Measurements from ENCODE around the gene SATB2.

Gene SATB2

DNA sequence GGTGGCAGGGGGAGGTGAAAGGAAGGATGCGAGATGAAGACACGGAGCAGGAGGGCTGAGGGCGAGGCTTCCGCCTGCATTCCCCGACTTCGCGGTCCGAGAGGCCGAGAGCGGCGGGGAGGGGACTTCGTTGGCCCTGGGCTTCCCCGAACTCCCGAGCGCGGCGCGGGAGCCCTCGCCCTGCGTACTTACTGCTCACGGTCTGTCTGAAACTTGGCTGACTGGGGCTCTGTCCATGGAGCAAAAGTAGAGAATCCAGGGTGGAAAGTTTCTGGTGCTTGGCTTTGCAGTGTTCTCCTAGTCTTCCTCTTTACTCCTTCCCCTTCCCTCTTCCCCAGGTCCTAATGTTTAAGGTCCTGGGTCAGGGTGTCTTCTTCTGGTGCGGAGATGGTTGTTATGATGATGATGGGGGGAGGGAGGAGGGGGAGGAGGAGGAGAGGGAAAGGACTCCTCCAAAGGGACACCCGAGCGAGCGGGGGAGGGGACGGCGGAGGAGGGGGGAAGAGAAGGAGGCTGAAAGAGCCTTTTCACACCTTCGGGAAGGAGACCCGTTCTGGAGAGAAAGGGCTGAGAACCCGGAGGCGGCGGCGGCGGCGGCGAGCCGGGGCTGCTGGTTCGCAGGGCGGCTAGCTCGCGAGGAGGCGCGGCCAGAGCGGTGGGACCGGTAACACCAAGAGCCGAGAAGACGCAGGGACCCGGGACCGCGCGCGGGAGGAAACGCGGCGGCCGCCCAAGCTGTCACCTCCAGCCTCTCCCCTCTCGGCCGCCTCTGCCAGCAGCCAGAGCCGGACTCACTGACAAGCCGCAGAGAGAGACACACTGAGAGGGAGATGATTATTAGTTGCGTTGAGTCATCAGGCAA, at the start of gene SATB2:
SATB2 (minus strand) TSS at position 793 of the 862 bp plus-strand sequence. CDS start 1,902 bp downstream, outside the sequence.
- no peak for DNase-seq

DNA sequence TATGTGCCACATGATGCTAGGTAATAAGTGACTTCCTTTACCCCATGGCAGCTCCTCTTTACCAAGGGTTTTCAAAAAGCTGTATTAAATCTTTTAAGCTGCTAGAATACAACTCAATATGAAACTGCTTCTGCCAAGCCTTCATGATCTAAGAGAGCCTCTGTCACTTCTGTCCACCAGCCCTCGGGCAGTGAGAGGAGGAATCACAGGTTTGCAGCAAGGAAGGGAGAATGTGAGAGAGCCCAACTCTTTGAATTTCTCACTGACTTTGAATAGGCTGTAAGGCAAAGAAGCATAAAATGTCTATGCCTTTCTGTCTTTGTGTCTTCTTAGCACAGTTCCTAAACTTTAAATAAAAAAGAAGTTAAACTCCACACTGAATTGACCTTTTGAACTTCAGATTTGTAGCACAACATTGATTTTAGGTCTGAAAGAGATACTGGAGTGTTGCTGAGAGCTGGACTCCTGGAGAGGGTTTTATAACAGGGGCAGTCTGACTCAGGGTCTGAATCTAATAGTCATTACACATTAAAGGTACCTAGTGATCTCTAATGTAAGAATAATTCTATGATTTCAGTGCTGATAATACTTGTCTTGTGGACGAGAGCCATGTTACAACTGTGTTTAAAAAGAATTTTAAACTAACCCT, 48.1 kb upstream of the SATB2 start:
- DNase-seq = no peak

DNA sequence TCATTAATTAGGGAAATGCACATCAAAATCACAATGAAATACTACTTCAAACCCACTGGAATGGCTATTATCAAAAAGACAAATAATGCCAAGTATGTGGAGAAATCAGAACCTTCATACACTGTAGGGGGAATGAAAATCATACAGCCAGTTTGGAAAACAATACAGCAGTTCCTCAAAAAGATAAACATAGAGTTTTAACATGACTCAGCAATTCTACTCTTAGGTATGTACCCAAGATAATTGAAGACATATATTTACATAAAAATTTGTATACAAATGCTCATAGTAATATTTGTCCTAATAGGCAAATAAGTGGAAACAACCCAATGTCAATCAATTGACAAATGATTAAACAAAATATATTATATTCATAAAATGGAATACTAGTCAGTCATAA, 45.4 kb upstream of the SATB2 start:
- no peak for DNase-seq

DNA sequence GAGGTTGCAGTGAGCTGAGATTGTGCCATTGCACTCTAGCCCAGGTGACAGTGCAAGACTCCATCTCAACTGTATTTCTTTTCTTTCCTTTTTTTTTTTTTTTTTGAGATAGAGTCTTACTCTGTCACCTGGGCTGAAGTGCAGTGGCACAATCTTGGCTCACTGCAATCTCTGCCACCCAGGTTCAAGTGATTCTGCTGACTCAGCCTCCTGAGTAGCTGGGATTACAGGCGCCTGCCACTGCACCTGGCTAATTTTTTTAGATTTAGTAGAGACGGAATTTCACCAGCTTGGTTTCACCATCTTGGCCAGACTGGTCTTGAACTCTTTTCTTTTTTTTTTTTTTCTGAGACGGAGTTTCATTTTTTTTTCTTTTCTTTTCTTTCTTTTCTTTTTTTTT, 41.3 kb upstream of the SATB2 start:
- no peak for DNase-seq

DNA sequence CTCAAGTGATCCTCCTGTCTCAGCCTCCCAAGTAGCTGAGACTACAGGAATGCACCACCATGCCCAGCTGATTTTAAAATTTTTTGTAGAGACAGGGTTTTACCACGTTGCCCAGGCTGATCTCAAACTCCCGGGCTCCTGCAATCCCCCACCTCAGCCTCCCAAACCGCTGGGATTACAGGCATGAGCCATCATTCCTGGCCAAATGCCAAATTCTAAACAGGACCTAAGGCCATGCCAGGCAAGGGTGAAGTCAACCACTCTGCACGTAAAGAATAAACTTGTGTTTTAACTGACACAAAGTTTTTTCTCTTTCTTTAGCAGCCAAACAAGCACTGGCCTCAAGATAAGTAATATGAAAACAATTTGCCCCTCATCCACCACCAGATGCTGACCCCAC, 37.4 kb upstream of the SATB2 start:
- no peak for DNase-seq

DNA sequence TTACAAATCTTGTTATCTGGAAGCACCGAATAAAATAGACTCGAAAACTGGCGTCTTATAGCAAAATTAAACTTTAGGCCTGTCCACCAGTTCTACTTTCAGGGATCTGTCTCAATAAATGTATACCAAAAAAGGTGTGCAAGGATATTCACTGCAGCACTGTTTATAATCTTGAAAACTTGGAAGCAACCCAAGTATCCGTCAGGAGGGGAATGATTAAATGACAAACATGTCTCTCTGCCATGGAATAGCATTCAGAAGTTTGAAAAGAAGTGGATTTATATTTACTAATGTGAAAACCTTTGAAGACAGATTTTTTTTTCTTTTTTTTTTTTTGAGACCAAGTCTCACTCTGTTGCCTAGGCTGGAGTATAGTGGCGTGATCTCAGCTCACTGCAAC, 32.3 kb upstream of the SATB2 start:
- DNase-seq = no peak

DNA sequence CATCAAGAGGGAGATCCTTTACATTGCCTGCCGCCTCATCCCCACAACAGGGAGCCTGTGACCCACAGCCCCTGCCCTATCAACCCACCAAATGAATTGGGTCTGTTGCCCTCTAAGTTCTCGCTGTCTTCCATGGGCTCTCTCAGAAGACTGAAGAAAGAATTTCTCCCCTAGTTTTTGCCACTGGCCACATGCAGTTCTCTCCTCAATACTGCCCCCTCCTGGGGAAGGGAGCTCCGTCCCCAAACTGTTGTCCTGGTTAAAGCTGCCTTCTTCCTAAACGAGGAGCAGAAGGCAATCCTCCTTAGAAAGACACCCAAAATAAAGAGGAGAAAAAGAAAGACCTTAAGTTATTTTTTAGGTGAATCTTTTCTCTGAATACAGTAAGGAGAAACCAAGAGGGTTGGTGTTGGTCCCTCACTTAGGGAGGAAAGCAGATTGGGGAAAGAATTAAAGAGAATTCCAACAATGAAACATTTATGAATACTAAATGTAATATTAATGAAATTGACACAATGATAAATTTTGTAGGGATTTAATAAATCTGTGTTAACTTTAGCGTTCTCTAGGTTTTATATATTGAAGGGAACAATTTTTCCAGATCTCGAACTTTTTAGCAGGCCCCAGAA, 31.1 kb upstream of the SATB2 start:
- DNase-seq = no peak

DNA sequence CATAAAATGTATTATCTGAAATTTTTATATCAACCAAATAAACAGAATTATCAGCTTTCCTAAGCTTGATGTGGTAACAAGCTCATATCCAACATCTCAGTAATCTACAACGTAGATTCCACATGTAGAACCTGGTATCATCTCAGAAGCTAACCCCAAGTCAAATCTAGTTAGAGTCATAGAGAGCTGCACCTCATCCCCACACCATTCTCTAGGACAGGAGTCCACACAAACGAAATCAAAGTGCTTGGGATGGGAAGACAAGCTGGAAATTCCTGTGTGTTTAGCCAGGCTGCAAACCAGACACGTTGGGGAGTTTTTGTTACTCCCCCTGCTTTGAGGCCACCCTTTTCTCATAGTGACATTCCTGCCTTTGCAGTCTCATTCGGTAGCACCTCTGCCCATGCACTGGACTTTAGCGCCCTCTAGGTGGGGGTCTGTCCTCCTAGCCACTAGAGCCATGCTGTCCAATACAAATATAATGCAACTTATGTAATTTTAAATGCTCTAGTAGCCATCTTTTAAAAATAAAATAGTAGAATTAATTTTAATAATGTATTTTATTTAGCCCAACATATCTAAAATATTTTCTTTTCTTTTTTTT, 28.1 kb upstream of the SATB2 start:
- DNase-seq = peak; percentile 19

DNA sequence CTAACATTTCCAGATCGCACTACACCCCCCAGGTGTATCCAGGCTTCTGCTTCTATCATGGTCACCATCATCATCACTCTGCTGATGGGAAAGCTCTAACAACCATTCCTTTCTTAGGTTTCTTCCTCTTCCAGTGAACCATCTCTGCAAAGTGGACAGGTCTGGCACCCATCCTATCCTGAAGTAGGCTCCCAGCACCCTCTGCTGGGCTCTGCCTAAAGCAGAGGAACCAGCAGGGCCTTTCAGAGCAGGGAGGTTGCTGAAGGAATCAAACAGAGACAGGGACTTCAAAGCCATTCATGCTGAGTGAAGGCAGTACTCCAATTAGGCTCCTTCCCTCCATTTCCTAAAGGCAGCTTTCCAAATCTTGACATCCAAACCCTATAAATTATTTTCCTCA, 27.2 kb upstream of the SATB2 start:
- DNase-seq = no peak

DNA sequence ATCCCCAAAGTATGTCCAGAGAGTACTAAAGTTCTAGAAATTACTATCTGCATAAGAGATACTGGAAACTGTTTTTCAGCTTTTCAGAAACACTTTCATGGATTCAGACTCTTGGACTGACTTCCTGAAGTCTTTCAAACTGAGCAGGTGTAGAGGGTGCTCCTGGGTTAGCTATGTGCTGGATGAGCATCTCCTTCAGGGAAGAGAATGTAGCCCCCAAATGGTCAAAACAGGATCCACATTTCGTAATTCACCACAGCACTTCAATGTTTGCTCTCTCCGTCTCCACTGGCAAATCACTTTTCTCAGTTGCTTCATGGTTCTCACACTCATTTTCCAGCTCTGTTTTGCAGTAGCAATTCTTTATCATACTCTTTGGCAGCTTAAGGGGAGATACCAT, 23.2 kb upstream of the SATB2 start:
- no peak for DNase-seq

DNA sequence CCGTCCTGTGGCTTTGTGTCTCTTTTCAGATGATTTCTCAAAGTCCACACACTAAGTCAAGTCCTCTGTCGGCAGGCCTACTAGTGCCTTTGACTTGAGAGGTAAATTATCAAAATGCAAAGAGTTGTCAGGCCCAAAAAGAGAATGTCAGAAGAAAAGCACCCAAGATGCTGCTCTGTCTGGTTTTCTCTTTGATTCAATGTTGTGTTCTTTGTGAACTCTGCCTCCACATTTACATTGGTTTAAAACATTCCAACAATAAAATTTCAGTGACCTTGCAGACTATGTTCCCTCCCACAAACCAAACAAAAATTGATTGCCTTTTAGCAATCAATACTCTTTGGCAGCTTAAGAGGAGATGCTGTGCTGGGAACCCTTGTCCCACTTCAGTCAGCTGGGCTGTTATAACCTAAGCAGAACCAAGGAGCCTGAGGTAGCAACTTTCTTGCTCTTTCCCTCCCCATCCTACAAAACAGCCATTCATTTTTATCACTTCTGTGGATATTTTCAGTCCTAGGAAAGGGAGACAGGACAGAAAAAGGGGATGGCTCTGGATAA, 19.6 kb upstream of the SATB2 start:
- DNase-seq = no peak

DNA sequence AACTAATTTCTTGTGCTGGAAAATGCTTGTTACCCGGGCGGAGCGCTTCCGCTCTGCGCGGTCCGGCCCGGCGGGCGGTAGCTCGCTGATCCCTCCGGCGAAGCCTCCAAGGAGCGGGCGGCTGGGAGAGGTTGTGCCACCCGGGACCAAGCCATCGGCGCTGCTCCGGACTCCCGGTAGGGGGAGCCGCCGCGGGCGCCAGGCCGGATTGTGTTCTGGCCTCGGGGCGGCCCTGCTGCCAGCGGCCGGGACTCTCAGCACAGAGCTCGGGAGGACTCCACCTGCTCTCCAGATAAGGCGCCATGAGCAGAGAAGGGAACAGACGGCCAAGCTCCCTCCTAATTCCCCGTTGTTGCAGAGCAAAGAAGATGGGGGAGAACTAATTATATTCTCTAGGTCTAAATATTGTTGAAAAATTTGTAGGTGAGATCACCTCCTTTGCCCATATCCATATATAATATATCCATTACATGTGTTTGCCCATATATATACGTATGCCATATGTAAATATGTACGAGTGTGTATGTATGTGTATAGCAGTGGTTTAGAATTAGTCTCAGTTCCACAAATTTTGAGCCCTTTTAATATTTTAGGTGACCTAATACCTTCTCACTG, 13.8 kb upstream of the SATB2 start:
- no peak for DNase-seq

DNA sequence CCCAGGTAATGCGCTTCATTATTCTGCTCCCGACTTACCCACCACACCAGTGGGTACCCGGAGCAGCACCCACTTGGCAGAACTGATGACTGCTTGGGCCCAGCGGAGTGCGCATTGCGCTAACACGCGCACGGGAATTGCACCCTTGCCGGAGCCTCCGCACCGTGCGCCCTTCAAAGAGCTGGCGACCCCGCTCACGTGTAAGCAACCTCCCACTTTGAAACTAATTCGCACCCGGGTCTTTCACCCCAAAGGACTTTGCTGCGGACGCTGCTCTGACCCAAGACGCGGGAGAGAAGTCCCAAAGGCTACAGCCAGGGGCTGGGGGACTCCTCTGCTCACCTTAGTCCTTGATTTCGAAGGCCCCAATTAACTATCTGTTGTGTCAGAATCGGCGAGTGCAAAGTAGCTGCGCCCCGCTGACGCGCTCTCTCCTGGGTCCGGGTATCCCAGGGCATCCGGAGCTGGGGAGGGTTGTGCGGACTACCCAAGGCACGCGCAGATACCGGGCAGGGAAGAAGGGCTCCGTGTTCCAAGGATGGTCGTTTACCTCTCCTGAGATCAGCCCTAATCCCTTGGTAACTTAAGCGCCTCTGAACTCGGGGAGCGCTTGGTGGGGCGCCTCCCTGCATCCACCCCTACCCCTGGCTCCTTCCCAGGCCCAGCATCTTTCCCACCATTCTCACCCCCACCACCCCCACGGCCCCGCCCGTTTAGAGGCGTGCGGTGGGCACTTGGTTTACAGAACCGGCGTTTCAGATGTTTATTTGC, 13.1 kb upstream of the SATB2 start:
- no peak for DNase-seq

DNA sequence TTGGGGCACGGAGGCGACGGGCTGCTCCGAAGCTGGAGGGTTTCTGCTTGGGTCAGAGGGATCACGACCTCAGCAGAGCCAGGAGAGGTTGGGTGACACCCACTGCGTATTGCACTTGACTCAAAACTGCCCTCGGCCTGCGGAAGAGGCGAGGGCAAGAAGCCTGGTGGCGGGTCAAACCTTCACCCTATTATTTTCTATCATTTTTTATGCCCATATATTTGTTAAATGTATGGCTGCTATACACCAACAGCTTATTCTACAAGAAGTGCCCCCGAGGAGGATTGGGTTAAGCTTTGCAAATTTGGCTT, 12.6 kb upstream of the SATB2 start:
- DNase-seq = no peak

DNA sequence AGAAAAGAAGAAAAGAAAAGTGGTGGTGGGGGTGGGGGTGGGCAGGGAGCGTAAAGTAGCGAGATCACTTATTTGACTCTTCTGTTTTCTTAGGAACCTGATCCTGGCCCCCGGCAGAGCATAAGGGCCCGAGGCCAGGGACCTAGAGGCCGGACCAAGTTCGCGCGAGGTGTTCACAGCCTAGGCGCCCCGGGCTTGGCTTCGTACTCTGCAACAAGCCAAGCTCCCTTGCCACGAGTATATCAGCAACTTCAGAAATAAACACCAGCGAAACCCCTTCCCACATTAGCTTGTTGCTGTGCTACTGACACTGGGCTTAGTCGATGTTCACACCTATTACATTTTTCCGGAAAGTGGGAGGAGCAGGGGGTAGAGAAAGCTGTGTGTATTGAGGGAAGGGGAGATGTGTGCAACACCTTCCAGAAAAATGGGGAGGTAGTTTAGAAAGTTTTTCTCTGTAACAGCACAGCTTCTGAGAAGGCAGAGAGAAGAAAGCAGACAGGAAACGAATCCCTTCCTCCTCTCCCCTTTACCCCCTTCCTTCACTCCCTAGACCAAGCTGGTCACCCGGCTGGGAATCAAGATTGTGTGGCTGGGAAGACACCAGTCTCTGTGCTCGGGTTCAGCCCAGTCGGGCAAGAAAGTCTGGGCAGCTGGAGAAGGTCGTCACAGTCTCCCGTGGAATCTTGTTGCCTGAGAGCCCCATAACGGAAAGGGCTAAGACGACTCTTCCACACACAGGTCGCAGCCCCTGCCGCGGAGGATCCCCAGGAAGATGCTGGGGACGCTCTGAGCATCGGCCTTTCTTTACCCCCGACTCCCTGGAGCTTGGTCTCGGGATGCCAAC, 12.0 kb upstream of the SATB2 start:
- no peak for DNase-seq

DNA sequence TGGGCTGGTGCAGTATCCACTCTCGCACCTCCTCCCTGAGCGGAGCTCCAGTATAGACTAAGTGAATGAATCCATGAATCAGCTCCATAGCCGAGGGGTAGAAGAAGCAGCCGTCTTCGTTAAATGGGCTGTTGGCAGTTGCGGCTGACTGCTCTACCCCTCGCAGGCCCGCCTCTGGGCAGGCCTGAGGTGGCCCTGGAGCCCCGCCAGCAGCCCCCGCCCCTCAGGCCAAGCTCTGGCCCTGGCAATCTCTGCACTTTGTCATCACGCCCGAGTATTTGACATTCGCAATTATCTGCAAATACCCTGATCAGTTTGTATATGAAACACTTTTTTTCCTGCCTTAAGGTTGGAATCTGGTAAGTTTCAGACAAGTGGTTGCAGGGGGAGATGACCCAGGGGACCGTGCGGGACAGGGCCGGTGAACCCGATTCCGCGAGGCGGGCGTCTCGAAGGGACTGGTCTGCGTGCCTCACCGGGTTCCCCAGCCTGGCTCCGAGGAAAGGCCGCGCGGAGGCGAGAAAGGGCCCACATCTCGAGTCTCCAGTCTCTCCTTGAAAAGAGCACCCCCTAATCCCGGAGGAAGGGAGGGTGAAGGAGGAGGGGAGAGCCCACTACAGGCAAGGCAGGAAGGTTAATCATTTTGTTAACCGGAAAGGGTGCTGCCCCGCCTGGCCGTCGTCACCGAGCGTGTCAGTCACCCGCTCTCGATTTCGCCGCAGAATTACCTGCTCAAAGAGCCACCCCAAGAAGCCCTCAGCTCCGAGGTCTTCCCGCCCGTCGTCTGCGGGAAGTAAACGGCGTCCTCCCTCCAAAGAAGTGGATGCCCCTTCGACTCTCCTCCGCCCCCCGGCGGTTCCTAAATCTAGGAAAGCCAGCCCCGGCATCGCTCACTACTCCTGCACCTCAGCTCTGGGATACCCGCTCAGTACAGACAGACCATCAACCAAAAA, 11.1 kb upstream of the SATB2 start:
- no peak for DNase-seq

DNA sequence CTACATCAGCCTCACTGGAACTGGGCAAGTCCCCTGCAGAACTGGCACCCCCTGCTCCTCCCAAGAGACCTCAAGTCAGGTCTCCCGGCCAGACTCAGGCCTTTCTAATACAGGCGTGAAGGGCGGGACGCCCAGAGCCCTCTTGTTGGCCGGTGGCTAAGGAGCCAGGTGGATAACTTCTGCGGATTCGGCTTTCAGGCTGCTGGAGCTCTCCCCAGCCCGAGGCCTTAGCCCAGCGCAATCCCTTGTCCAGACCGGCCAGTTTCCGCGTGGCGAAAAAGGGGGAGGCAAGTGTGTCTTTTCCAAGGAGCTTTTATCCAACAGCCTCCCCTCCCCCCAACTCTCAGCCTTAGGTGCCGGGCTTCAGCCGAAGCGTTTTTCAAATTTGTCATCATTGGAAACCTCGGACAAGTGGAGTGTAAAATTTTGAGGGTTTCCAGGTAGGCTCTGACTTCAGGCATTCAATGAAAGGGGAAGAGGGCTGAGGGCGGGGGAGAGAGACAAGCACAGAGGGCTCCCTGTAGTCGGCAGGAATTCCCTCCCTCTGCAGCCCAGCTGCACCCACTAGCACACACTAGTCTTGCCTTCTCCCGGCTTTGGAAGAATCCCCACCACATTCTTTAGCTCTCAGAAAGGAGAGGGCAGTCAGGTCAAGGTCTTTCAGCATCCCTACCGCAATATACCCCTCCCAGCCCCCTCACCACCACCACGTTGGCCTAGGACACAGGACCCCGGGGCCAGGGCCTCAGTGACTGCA, 9.5 kb upstream of the SATB2 start:
- no peak for DNase-seq

DNA sequence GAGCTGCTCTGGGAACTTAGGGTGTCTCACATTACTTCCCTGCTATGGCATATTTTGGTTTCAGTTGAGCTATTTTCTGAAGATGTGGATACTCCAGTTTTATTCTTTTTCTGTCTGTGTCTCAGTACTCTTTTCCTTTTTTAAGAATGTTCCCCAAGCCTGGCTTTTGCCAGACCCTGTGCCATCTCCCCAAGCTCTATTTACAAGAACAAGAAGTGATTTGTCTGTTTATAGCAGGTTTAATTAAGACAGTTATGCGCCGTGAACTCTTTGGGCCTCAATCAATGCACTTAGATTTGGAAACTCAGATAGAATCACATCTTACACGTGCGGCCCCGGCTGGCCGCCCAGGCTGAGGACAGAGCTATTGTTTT, 8.9 kb upstream of the SATB2 start:
- DNase-seq = no peak

DNA sequence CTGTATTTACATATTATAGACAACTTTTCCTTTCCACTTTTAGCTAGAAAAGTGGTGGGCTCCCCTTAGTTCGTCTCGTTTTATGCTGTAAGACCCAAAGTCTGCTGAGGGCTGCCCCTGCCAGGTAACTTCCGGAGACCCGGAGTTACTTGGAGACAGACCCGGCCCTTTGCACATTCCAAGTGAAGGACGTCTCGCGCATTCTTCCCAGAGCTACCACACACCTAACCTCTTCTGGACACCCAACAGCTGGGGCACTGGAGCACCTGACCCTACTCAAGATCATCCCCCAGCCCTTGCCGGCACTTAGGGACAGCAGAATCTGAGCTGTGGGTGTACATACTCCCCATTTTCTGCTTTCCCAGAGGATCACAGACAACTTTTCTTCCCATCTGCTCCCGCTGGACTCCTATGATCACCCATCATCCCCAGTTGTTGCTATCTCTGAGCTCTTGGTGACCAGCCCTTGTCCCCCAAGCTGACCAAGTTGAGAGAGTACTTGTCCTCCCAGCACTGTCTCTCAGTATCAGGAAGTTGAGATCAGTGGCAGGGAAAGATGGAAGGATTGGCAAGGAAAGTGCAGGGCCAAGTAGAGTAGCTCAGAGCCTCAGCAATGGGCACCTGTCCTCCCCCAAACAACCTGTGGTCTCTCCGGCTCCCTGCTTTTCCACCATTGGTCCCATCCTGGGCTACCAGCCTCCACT, 8.4 kb upstream of the SATB2 start:
- DNase-seq = no peak
